ENCODE data around the gene CLEC1A.

CLEC1A gene

DNA sequence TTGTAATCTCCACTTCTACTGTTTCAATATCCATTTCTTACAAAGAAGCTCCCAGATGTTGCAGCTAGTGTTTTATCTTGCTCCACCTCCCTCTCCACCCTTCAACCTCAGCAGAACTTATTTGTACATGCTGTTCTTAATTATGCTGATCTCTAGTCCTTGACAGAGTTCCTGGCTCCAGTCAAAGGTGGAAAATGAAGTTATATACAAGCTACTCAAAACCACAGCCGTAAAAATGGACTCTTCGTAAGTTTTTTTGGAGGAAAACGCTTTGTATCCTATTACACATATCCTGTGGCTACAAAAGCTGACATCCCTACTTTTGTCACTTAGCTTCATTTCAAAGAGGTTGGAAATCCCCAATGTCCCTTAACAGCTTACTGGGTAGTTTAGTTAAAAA, 1.3 kb downstream of the CLEC1A start:
- no peak for DNase-seq

- no peak for DNase-seq
Measured at GRCh38 chr12:10095971-10096370, 2.8 kb downstream of the CLEC1A start.

DNA sequence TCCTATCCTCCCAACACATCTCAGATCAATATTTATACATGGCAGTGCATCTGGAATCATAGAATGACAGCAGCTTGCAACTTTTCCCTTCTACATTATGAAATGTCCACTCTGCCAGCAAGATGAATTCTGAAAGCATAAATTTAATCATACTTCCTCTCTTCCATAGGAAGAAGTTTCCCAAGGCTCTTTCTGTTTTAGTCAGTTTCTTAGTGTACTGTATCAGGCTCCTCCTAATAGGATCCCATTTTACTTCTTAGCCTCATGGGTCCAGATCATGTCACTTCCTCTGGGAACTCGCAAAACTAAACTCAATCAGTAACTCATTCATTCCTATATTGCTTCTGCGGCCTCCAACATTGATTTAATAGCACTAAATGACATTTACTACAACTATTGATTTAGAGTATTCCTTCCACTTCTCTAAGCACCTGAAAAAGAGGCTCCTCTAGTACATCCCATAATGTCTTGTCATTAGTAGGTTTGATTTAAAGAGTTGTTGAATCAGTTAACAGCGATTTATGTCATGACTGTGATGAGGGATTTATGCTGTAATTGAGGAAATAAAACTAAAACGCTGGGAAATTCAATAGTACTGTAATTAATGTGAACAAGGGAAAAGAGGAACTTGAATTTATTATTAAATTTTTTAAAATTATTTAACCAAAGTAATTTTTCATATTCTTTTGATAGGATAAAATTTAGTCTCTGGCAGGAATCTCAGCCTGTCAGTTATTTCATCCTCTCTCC, 4.0 kb downstream of the CLEC1A start:
- no peak for DNase-seq

DNA sequence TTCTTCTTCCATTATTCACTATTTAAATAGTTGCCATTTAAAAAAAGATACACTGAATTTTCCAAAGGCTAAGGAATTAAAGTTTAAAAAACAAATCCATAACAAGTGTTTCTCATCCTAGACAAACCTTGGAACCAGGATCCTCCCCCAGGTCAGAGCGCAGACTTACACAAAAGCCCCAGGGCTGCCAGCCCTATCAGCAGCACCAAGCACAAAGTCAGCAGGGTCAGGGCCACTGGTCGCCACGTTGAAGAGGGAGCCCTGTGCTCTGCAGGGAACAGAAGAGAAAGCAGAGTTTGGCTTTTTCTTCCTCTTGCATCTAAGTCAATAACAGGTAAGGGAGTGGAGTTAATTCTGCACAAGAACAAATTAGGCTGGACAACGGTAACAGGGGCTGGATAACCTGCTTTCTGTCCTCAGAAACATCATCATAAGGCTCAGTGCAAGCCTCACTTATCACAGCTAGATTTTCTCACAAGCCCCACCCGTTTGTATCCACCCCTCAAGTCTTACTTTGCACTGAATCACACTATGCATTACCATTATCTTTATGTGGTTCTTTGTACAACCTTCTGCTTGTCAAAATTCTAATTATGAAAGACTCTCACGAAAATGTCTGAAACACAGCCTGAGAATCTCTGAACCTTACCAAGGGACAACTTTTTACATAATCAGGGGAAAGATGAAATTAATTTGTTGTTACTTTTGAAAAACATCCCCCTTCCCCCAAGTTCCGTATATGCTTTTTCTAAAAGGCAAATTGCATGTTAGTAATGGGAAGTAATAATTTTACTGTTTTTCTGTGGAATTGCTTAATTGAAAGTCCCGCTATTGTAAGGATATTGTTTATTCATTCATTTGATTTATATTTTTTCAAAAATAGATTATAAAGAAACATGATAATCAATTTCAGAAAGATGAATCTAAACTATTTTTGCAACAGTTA, 9.6 kb downstream of the CLEC1A start:
- no peak for DNase-seq

GRCh38 chr12:10088031-10088430, 10.8 kb downstream of the CLEC1A start:
- DNase-seq: no peak

GRCh38 chr12:10086387-10086786, 12.4 kb downstream of the CLEC1A start:
- DNase-seq: no peak

DNA sequence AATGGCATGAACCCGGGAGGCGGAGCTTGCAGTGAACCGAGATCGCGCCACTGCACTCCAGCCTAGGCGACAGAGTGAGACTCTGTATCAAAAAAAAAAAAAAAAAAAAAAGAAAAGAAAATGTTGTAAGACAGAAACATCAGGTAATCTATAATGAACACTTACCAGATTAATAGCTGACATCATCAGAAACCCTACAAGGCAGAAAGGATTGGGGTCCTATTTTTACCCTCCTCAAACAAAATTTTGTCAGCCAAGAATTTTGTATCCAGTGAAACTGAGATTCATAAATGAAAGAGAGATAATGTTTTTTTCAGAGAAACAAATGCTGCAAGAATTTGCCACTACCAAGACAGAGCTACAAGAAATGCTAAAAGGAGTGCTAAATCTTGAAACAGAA, 14.1 kb downstream of the CLEC1A start:
- no peak for DNase-seq

- DNase-seq: no peak
Measured at GRCh38 chr12:10082117-10082874, 16.5 kb downstream of the CLEC1A start.

DNA sequence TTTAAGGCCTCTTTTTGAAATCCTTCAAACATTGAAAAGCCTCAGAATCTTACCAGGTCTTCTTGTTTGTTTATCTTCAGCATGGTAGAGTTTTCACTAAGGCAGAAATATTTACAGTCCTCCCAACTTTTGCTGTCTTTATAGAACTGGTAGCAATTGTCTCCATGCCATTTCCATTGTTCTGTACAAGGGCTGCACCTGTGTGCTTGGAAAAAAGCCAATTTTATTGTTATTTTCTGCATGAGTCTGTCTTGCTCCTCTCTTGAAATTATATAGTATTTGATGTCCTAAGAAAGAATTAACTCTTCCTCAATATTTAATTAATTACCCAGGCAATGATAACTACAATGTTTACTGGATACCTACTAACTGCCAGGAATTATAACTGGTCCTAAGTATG, 23.3 kb downstream of the CLEC1A start:
- peak; percentile 75 for DNase-seq

- no peak for DNase-seq
Measured at GRCh38 chr12:10073261-10073660, 25.5 kb downstream of the CLEC1A start.

DNA sequence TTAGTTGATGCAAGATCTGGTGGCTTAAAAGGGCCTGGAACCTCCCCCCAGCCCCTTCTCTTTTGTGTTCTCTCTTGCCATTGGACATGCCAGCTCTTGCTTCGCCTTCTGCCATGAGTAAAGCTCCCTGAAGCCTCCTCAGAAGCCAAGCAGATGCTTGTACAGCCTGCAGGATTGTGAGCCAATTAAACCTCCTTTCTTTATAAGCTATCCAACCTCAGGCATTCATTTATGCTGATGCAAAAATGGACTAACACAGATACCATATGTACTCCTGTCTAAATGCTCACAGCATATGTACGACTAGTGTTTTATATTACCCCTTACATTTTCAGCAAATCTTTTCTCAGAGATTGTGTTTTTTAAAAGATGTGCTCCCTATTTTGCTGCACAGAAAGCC, 26.7 kb downstream of the CLEC1A start:
- DNase-seq: no peak

DNA sequence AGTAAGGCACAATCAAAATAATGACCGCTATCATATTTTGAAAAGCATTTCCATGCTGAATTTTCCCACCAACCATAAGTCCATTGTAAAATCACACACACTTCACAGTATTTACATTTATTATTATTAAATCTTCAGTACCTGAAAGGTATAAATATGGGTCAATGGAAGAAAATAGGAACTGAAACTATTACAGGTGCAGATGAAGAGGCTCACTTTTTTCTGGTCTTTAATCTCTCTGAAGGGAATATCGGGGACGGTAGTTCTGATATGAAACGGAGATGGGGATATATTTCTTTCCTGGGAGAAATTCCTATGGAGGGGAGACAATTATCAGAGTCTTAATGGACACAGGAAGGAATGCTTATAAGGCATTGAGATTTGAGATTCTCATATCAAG, 28.4 kb downstream of the CLEC1A start:
- DNase-seq: no peak

DNA sequence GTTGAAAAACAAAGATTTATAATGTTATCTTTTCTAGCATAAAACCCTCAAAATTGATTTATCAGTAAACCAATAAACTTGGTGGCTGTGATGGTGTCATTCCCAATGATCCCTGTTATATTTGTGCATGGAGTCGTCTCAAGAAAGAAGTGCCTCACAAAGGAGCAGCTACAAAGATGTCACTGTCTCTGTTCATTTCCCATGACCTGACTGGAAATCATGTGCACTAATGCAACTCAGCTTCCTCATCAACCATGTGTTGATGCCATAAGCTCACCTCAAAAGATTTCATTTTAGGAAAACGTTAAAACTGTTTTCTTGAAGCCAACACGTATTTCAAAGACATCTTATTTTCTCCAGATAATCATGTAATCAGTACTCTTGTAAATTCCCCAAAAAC, 28.8 kb downstream of the CLEC1A start:
- DNase-seq: no peak

DNA sequence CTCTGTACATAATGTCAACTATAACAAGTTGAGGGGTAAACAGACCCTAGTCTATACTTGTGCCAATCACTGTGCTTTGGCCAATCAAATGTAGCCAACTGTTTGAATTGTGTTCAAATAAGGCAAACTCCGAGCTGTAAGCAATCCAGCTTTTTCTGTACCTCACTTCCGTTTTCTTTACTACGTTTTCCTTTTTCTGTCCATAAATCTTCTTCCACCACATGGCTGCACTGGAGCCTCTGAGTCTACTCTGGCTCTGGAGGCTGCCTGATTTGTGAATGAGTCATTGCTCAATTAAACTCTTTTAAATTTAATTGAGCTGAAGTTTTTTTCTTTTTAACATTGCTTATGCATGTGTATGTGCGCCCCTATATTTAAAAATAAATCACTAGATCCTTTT, 29.7 kb downstream of the CLEC1A start:
- DNase-seq: no peak

- DNase-seq: no peak
Measured at GRCh38 chr12:10068644-10069043, 30.1 kb downstream of the CLEC1A start.

GRCh38 chr12:10067942-10068341, 30.8 kb downstream of the CLEC1A start:
- no peak for DNase-seq

DNA sequence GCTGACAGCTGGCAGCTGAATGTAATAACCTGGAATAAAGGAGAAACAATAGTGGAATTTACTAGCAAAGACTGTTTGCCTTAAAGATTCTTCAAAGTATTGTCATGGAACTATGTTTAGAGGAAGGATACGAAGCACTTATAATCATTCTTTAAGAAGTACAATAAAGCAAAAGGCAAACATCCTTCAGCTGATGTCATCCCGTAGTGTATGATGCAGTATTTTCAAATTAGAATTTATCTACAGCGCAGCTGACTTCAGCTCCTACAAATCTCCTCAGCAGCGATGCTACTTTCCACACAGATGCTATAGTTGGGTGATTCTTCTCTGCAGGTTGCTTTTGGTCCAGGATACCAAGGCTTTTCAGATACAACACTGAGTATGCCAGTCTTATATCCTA, 31.5 kb downstream of the CLEC1A start:
- DNase-seq: no peak

DNA sequence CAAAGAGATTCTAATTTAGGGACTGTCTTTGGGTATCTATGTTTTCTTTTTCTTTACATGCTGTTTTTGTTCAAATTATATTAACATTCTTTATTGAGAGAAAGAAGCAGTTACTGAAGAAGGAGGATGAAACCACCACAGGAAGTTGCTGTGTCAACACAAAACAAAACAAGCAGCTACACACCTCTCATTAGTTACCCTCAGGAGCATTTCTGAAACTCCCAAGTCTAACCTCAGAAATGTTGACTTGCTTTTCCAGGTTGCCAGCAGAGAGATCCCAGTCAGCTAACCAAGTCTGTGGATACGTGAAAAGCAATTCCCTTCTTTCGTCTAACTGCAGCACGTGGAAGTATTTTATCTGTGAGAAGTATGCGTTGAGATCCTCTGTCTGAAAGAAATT, 33.5 kb downstream of the CLEC1A start:
- no peak for DNase-seq

- DNase-seq: no peak
Measured at GRCh38 chr12:10058387-10058786, 40.4 kb downstream of the CLEC1A start.

DNA sequence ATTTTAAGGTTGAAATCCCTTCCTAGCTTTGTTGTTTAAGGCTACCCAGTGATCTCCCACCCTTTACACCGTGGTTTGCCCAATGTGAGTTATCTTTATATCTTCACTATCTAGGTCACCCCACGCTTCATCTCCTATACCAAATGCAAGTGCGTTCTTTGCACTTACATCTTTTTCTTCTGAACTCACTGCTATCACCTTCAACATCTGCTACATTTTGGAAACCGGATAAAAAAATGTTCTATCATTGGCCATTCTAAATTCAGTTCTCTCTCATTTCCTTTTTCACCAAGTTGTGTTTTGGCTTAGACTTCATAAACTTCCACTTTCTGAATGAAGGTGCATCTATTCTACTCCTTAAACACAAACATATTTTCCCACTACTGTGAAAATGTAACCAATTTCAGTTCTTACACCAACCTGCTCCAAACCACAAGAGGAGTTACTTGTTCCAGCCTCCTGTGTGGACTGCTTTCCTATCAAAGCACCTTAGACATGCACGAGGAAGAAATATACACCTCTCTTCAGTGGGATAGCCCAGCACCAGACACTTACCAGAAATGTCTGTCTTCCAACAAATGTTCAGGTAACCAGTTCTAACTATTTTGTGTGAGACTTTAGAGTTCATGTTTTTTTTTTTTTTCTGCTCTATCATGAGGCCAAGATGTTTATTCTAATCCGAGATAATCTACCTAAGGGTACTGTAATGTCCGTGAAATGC, 46.4 kb downstream of the CLEC1A start:
- no peak for DNase-seq

GRCh38 chr12:10048526-10048925, 50.3 kb downstream of the CLEC1A start:
- DNase-seq: no peak

- DNase-seq: no peak
Measured at GRCh38 chr12:10042167-10042566, 56.6 kb downstream of the CLEC1A start.
